GM12864 (cell line): ENCODE data around the gene HOXB1.

Source experiments
- DNase-seq: peaks from one replicate; pipeline ENCODE4 v3.0.0-alpha.2; 2011; ENCODE audit warnings: low read depth
- H3K4me3 ChIP-seq: 2 replicates; pipeline ENCODE4 v1.5.1; 2011; ENCODE audit warnings: mild to moderate bottlenecking, low read depth, low read length, control low read depth
- CTCF ChIP-seq: IDR thresholded peaks from 2 replicates; pipeline ENCODE4 v1.5.1; 2011; ENCODE audit warnings: low read depth, mild to moderate bottlenecking, moderate library complexity, low read length, control low read depth, inconsistent platforms; ENCODE audit errors: missing control alignments

The HOXB1 gene

GRCh38 chr17:48489781-48490180, 41.0 kb downstream of the HOXB1 start:
- DNase-seq, result no peak
- no peak for TF ChIP-seq CTCF
- no peak overlapping the region for H3K4me3 ChIP-seq

GRCh38 chr17:48488548-48489106, 42.2 kb downstream of the HOXB1 start:
- DNase-seq, result no peak
- no peak overlapping the region for H3K4me3 ChIP-seq
- TF ChIP-seq CTCF, result no peak

GRCh38 chr17:48487221-48487620, 43.6 kb downstream of the HOXB1 start:
- H3K4me3 ChIP-seq, result no peak overlapping the region
- no peak for TF ChIP-seq CTCF
- DNase-seq, result no peak

- no peak overlapping the region for H3K4me3 ChIP-seq
- no peak for TF ChIP-seq CTCF
- no peak for DNase-seq
Observed at GRCh38 chr17:48486557-48486956, 44.3 kb downstream of the HOXB1 start.

- TF ChIP-seq CTCF, result no peak
- H3K4me3 ChIP-seq, result no peak overlapping the region
- DNase-seq, result no peak
Observed at GRCh38 chr17:48484850-48485249, 46.0 kb downstream of the HOXB1 start.

- no peak for DNase-seq
- H3K4me3 ChIP-seq, result no peak overlapping the region
- TF ChIP-seq CTCF, result no peak
Observed at GRCh38 chr17:48484256-48484655, 46.6 kb downstream of the HOXB1 start.

- H3K4me3 ChIP-seq, result no peak overlapping the region
- TF ChIP-seq CTCF, result no peak
- no peak for DNase-seq
Observed at GRCh38 chr17:48483471-48484131, 47.2 kb downstream of the HOXB1 start.
